Measurements from ENCODE around the gene RYR2. TPM values are rescaled to one million over a fixed set of nuclear protein-coding genes. Genes with fewer than 3 reads are reported as not detected.

The RYR2 gene
- total RNA-seq, 1 experiment from 2014 or later, result 0.03 TPM

DNA sequence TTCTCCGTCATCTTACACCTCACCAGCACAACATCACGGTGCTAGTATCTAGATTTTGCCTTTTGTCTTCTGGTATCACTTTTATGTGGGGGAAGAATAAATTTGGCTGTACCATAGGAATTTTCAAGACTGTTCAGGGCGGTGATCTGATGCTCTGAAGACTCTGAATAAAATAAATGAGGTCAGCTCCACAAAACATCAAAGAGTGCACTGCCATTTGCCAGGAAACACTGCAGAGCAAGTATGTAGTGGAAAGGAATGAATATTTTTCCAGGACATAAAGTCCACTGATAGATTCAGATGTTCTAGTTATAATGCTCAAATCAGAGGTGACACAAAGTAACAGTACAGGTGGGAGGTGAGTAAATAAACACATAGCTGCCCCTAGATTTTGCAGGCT, 792.5 kb downstream of the RYR2 start:
- Histone ChIP-seq H3K4me1 (ENCODE audit: control insufficient read depth, insufficient read depth, low read length) (no peaks in the 10 kb centered on the region), H3K36me3 (ENCODE audit: control insufficient read depth, insufficient read depth, low read length) (no peaks in the 10 kb centered on the region), H3K9me3 (ENCODE audit: control insufficient read depth, insufficient read depth, low read depth, low read length) (no peaks in the 10 kb centered on the region), H3K27me3 (ENCODE audit: control insufficient read depth, insufficient read depth, low read length) (no peaks in the 10 kb centered on the region), H3K27ac (ENCODE audit: low read length) (no peak overlapping the region), H3K4me3 (ENCODE audit: low read depth in 2 of 2, low read length in 2 of 2) (no peak overlapping the region)
- intact Hi-C loops (cut with micrococcal nuclease; ENCODE audit: unreplicated experiment), result no loop called here
- ATAC-seq, result no peak
- ChIA-PET CTCF (no interaction called here), POLR2A (no interaction called here)
- TF ChIP-seq, protein P1, sequence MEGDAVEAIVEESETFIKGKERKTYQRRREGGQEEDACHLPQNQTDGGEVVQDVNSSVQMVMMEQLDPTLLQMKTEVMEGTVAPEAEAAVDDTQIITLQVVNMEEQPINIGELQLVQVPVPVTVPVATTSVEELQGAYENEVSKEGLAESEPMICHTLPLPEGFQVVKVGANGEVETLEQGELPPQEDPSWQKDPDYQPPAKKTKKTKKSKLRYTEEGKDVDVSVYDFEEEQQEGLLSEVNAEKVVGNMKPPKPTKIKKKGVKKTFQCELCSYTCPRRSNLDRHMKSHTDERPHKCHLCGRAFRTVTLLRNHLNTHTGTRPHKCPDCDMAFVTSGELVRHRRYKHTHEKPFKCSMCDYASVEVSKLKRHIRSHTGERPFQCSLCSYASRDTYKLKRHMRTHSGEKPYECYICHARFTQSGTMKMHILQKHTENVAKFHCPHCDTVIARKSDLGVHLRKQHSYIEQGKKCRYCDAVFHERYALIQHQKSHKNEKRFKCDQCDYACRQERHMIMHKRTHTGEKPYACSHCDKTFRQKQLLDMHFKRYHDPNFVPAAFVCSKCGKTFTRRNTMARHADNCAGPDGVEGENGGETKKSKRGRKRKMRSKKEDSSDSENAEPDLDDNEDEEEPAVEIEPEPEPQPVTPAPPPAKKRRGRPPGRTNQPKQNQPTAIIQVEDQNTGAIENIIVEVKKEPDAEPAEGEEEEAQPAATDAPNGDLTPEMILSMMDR (IDR thresholded peaks at IDR 0.05), result no peak
- TF ChIP-seq TCF7L2 (IDR thresholded peaks at IDR 0.05; ENCODE audit: low read depth, low read length) (no peak), POLR2AphosphoS5 (IDR thresholded peaks at IDR 0.05; ENCODE audit: low read depth, low read length) (no peak), SIN3A (IDR thresholded peaks at IDR 0.05; ENCODE audit: borderline replicate concordance, insufficient read depth, low read depth, low read length) (no peak)
- TF ChIP-seq, protein P2, sequence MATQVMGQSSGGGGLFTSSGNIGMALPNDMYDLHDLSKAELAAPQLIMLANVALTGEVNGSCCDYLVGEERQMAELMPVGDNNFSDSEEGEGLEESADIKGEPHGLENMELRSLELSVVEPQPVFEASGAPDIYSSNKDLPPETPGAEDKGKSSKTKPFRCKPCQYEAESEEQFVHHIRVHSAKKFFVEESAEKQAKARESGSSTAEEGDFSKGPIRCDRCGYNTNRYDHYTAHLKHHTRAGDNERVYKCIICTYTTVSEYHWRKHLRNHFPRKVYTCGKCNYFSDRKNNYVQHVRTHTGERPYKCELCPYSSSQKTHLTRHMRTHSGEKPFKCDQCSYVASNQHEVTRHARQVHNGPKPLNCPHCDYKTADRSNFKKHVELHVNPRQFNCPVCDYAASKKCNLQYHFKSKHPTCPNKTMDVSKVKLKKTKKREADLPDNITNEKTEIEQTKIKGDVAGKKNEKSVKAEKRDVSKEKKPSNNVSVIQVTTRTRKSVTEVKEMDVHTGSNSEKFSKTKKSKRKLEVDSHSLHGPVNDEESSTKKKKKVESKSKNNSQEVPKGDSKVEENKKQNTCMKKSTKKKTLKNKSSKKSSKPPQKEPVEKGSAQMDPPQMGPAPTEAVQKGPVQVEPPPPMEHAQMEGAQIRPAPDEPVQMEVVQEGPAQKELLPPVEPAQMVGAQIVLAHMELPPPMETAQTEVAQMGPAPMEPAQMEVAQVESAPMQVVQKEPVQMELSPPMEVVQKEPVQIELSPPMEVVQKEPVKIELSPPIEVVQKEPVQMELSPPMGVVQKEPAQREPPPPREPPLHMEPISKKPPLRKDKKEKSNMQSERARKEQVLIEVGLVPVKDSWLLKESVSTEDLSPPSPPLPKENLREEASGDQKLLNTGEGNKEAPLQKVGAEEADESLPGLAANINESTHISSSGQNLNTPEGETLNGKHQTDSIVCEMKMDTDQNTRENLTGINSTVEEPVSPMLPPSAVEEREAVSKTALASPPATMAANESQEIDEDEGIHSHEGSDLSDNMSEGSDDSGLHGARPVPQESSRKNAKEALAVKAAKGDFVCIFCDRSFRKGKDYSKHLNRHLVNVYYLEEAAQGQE (IDR thresholded peaks at IDR 0.05; ENCODE audit: insufficient read depth in 1 of 2, low read depth in 2 of 2, low read length in 1 of 2), result no peak
- no peak for DNase-seq (ENCODE audit: low read depth, low spot score)
- in situ Hi-C loops (cut with HindIII; ENCODE audit: low pct_unique_long_range_greater_than_20kb, low sequenced_read_pairs), result no loop called here
- BruUV-seq (replicated peaks), result no TSS peak

DNA sequence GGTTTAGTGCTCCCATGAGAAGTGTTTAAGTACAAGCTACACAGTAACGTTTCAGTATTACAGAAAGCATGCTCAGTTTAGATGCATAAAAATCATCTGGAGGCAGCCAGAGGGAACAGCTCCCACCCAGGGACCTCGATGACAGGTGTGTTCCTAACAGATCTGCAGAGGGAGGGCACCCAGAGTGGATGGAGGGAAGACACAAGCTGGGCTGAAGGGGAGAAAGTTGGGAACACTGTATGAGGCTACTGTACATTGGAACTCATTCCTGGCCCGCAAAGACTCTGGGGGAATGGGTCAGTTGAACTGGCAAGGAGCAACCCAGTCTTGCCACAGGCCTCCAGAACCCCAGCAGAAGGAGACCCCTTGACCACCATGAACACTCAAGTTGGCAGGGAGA, 796.3 kb downstream of the RYR2 start:
- ChIA-PET CTCF (no interaction called here), POLR2A (no interaction called here)
- no TSS peak for BruUV-seq (replicated peaks)
- intact Hi-C loops (cut with micrococcal nuclease; ENCODE audit: unreplicated experiment) (no loop called here), in situ Hi-C loops (cut with HindIII; ENCODE audit: low pct_unique_long_range_greater_than_20kb, low sequenced_read_pairs) (no loop called here)
- Histone ChIP-seq H3K4me3 (ENCODE audit: low read depth in 2 of 2, low read length in 2 of 2) (no peak overlapping the region), H3K27me3 (ENCODE audit: control insufficient read depth, insufficient read depth, low read length) (no peaks in the 10 kb centered on the region), H3K4me1 (ENCODE audit: control insufficient read depth, insufficient read depth, low read length) (no peaks in the 10 kb centered on the region), H3K36me3 (ENCODE audit: control insufficient read depth, insufficient read depth, low read length) (no peaks in the 10 kb centered on the region), H3K9me3 (ENCODE audit: control insufficient read depth, insufficient read depth, low read depth, low read length) (no peaks in the 10 kb centered on the region), H3K27ac (ENCODE audit: low read length) (no peak overlapping the region)
- DNase-seq (ENCODE audit: low read depth, low spot score) (no peak), ATAC-seq (no peak)
- TF ChIP-seq SIN3A (IDR thresholded peaks at IDR 0.05; ENCODE audit: borderline replicate concordance, insufficient read depth, low read depth, low read length), result no peak
- TF ChIP-seq, protein P2 (IDR thresholded peaks at IDR 0.05; ENCODE audit: insufficient read depth in 1 of 2, low read depth in 2 of 2, low read length in 1 of 2), result no peak
- no peak for TF ChIP-seq POLR2AphosphoS5 (IDR thresholded peaks at IDR 0.05; ENCODE audit: low read depth, low read length)
- TF ChIP-seq TCF7L2 (IDR thresholded peaks at IDR 0.05; ENCODE audit: low read depth, low read length), result no peak
- TF ChIP-seq, protein P1 (IDR thresholded peaks at IDR 0.05), result no peak

Measured in Panc1 (cell line).